ENCODE results near the gene MRPL30.
"Not testable (repeated sequence)": the region's sequence is repeated elsewhere in the genome, so short reads cannot be mapped to it uniquely, and the experiment has no call there.

Gene MRPL30

DNA sequence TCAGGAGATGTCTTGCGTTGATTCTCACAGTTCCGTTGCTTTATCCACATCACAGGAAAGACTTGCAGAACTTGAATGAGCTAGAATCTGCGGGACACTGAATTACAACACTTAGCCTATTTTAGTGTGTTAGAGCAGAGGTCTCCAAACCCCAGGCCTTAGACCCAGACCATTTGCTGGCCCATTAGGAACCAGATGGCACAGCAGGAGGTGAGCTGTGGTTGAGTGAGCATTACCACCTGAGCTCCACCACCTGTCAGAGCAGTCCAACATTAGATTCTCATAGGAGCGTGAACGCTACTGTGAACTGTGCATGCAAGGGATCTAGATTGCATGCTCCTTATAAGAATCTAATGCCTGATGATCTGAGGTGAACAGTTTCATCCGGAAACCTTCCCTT, 3.8 kb downstream of the MRPL30 start:
- no peak for DNase-seq (ENCODE audit: low spot score)

DNA sequence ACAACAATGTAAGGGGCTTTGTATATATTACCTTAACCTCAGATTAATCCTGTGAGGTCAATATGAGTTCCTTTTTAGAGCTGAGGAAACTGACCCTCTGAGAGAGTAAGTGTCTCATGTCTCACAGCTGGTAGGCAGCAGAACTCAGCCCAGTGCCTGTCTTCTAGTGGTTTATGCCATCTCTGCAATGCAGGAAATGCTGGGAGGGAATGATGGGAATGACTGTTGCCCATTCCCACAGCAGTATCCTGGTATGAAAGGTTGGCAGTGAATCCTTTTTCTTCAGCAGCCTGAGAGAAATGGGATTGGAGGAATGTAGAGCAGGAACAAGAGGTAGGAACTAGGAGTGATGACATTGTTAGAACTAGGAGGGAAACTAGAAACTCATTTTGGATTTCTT, 6.0 kb downstream of the MRPL30 start:
- no peak for DNase-seq (ENCODE audit: low spot score)

DNA sequence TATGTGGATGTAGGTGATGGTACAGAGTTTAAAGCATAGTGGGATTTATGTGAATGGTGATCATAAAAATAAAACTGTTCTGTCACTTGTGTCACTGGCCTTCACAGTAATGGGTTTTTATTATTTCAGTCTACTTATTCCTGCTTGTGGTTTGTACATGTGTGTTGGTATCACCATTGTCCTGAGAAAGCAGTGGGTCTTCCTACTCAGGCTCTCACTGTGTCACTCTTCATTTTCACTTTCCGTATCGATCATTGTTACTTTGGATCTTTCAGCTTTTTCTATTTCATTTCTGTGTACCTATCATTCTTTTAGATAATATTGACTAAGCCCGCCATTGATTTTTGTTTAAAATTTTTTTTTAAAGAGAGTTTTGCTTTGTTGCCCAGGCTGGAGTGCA, 7.4 kb downstream of the MRPL30 start:
- no peak for DNase-seq (ENCODE audit: low spot score)

DNA sequence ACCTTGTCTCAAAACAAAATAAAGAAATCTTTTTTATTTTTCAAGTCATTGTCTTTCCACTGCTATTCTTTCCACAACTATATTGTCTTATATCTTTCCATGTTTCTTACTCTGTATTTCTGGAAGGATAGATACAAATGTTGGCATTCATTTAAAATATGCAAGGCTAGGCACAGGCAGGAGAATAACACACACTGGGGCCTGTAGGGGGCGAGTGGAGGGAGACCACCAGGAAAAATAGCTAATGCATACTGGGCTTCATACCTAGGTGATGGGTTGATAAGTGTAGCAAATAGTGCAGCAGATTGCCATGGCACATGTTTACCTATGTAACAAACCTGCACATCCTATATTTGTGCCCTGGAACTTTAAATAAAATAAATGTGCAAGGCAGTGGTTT, 9.6 kb downstream of the MRPL30 start:
- no peak for DNase-seq (ENCODE audit: low spot score)

DNA sequence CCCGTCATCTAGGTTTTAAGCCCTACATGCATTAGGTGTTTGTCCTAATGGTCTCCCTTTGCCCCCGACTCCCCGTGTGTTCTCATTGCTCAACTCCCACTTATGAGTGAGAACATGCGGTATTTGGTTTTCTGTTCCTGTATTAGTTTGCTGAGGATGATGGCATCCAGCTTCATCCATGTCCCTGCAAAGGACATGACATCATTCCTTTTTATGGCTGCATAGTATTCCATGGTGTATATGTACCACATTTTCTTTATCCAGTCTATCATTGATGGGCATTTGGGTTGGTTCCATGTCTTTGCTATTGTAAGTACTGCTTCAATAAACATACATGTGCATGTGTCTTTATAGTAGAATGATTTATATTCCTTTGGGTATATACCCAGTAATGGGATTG, 11.4 kb downstream of the MRPL30 start:
- not testable (repeated sequence) for DNase-seq (ENCODE audit: low spot score)

DNA sequence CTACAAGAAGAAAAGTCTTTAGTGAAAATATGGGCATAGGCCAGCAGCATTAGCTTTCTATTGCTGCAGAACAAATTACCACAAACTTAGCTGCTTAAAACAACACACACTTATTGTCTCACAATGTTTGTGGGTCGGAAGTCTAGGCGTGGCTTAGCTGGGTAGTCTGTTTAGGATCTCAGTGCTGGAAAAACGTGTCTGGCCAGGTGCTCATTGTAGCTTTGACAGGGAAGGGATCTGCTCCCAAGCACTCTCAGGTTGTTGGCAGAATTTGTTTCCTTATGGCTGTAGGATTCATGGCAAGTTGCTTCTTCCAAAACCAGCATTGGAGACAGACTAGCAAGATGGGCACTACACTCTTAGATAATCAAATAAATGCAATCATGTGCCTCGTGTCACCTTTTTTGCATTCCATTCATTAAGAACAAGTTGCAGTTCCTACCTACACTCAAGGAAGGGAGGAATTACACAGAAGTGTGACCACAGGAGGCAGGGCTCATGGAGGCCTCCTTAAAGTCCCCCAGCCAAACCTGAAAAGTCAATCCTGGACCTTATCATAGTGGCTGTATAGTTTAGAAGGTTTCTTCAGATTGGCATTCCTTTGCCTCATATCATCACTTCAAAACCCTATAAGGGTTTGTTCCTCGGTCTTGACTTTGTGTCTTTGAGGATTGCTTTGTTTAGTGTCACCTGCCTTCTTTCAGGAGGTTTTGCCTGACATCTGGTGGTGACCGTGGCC, 17.3 kb downstream of the MRPL30 start:
- no peak for DNase-seq (ENCODE audit: low spot score)

DNA sequence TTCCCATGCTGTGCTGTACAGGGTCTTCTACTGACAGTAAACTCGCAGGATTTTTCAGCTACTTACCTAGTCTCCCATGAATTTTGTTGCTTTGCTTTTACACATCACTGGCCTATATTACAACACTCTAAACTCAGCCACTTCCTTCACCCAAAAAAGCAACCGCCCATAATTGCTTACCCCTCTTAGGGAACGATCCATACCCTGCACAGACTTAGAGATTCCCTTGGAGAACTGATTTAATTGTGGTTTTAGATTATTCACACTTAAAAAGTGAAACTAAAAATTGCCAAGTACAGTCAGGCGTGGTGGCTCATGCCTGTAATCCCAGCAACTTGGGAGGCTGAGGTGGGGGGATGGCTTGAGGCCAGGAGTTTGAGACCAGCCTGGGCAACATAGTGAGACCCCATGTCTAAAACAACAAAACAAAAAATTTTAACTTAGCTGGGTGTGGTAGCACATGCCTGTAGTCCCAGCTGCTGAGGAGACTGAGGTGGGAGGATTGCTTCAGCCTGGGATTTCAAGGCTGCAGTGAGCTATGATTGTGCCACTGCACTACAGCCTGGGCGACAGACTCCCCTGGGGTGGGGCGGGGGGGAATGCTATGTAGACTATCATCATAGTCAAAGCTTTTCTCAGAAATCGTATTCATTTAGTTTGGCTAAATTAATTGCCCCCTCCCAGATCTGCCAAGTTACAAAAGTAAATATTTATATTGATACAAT, 19.3 kb downstream of the MRPL30 start:
- DNase-seq (ENCODE audit: low spot score), result no peak

DNA sequence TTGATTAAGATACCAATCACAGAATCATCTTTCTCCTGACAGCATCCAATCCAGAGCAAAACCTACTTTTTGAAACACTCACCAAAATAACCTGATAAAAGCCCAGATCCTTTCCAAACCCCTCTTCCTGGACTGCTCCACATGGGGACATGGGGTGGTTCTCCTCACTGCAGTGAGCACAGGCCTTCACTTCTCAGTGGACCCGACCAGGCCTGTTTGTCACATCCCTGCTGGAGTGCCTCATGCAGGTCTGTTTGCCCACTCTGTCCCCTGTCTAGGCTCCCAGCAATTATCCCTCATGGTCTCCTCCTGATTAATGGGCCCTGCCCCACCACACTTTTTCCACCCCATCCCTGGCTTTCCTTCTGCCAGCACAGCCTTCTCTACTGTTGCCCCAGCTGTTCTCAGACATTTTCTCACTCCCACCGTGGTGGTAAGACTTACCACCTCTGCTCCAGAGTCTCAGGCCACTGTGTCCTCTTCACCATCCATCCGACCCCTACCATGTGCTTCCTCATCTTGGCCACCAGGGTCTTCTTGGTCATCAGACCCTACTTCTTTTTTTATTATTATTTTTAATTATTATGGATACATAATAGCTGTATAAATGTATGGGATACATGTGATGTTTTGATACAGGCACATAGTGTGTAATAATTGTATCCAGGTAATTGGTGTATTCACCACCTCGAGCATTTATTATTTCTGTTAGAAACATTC, 21.1 kb downstream of the MRPL30 start:
- DNase-seq (ENCODE audit: low spot score), result no peak

DNA sequence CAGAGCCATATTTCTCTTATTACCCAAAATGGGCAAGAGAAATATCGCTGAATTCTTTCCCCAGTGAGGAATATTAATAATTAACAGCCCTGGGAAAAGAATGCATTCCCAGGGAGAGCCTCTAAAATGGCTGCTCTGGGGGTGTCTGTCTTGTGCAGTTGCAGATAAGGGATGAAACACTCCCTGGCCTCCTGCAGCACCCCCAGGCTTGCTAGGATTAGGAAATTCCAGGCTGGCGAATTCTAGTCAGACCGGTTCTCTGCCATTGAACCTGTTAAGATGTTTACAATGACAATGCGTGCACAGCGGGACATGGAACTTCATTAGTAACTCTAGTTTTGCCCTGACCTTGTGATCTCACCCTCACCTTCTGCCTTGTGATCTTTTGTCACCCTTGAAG, 24.5 kb downstream of the MRPL30 start:
- no peak for DNase-seq (ENCODE audit: low spot score)

DNA sequence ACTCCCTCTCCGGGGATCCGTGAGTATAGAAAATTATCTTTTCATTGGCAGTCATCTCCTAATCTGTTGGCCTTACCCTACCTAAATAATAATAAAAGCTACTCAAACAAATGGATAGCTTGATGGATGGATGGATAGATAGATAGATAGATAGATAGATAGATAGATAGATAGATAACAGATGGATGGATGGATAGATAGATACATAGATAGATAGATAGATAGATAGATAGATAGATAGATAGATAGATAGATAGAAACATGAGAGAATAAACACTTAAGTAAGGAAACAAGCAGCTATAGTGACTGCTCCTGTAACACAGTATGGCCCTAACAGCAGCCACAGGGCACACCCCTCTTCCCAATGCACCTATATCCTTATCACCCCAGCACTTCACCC, 35.1 kb downstream of the MRPL30 start:
- DNase-seq (ENCODE audit: low spot score), result no peak

DNA sequence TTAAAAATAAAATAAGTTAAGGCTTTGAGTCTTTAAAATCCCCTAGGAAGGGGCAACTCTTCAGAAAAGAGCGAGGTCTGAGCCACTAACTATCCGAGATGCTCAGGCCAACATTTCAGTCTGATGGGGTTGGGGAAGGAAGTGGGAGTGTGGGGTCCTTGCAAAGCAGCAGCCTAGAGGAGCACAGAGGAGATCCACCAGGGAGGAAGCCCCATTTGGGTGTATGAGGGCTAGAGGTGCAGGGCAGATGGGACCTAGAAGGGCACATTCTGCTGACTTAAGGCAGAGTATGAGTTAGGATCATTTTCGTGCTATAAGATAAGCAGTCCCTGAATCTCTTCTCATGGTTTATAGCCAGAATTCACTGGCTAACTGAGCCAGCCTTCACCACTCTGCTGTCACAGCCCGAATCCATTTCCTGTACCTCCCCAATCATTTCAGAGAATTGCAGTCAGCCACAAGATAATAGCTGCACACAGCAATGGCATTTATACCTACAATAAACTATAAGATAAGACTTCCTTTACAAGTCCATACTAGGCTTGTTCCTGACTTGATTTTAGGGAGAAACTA, 37.0 kb downstream of the MRPL30 start:
- DNase-seq (ENCODE audit: low spot score), result no peak

DNA sequence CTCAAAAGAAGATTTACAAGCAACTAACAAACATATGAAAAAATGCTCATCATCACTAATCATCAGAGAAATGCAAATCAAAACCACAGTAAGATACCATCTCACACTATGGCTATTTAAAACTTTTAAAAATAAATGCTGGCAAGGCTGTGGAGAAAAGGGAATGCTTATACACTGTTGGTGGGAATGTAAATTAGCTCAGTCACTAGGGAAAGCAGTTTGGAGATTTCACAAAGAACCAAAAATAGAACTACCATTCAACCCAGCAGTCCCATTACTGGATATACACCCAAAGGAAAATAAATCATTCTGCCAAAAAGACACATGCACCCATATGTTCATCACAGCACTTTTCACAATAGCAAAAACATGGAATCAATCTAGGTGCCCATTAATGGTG, 52.2 kb downstream of the MRPL30 start:
- not testable (repeated sequence) for DNase-seq (ENCODE audit: low spot score)

DNA sequence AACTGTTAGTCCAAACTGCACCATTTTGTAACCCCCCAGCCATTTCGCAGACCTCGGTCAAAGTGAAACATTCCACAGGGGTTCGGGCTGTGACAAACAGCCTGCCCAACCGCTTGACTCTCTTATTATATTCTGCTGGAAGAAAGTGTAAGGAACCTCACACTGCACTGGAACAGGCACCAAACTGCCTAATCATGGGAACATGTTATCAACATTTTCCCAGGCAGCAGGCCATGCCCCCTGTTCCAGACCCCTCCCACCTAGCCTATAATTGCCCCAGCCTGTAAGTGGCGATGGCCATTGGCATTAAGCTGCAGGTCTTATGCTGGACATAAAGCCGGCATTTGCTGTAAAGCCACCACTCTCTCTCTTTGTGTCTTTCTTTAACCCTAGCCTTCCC, 57.6 kb downstream of the MRPL30 start:
- DNase-seq (ENCODE audit: low spot score), result no peak

DNA sequence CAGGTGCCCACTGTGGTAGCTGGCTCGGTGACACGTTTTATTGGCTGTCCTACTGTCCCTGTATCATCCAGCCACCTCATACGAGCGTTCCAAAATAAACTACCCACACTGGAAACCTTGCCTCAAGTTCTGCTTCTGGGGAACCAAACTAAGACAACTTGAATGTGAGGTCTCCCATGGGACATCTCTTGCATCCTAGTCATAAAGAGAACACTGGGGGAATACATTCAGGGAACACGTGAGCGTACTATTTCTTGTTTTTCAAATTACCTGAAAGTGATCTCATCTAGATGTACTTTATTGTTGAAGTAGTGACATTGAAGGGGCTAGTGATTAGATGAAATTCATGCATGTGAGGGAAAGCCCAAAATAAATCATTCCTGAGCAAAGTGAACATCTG, 59.4 kb downstream of the MRPL30 start:
- no peak for DNase-seq (ENCODE audit: low spot score)

DNA sequence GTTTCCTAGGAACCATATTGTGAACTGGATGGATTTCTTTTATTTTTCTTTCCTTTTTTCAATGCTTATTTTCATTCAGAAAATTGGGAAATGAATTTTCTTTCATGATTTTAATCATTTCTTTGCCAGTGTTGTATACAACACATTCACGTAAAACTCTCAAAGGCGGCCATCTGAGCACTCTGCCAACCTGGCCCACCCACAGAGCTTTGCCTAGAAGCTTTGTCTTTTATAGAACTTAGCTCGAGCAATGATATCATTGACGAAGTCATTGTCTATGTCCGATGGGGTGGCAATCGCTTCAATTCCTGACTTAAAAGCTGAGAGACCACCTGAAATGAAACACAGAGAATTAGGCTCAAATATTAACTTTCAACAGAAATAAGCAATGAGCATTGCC, 61.2 kb downstream of the MRPL30 start:
- DNase-seq (ENCODE audit: low spot score), result no peak

Measured in COLO829 (cell line).